Inflammatory macrophage treated with lipopolysaccharide for 1 hour (primary cell): ENCODE data around the gene PPP6R2.

Experiments
- DNase-seq, 2 donors: peaks; one replicate each; pipeline ENCODE4 v3.0.0-alpha.2; 2020 to 2022

Gene PPP6R2

GRCh38 chr22:50471197-50471847, 128.2 kb downstream of the PPP6R2 start:
- DNase-seq, result no peak

GRCh38 chr22:50471962-50472361, 128.8 kb downstream of the PPP6R2 start:
- no peak for DNase-seq

DNA sequence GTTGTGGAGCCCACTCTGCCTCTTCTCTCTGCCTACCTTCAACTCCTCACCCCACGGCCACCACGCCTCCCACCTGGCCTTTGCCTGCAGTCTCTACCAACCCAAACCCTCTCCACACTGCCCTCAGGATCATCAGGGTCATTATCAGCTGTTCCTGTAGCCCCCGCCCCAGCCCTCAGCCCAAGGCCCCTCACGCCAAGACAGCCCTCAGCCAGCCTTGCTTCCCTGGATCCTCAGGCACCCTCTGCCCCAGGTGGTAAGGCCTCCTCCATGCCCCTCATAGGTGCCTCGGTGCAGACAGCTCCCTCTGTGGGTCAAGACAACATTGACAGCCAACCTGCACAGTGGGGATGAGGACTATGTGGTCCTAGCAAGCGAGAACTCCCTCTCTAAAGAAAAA, 130.0 kb downstream of the PPP6R2 start:
- DNase-seq, result no peak

DNA sequence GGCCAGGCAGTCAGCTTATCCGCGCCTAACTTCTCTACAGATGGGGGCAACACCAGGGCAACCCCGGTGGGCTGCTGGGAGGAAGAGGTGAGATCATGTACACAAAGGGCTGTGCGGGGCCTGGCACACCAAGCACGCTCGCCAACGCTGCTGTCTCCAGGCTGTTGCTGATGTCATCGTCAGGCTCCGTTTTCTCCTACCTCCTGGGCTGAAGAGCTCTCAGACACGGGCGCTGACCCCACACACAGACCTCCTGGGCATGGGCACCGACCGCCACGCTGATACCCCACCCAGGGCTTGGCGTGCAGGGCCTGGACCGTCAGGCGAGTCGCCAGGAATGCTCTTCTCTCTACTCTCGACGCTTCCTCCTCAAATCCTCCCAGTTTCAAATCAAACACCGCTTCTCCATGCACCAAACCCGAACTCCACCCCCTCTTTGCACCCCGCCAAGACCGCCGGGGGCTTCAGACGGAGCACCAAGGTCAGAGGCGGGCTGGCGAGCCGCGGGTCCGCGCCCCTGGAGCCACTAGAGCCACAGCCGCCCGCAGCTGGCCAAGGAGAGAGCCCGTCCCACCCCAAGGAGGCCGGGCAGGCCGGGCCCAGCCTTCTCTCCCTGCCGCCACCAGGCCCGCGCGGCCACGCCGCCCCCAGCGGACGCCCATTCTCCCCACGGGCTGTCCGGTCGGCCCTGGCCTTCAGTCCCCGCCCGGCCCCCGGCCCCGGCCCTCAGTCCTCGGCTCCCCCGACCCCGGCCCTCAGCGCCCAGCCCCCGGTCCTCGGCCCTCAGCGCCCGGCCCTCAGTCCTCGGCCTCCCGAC, 130.9 kb downstream of the PPP6R2 start:
- DNase-seq, result peak in 1 of 2 donors; percentile 37

- peak; percentile 83 to 93 for DNase-seq
These were observed 131.9 kb downstream of the PPP6R2 start, which contains the start of gene SBF1 for GRCh38 chr22:50474710-50475651. Gene SBF1 (minus strand): TSS chr22:50475035. CDS start chr22:50474840, 195 bp downstream.

- no peak for DNase-seq
These were observed 132.5 kb downstream of the PPP6R2 start for GRCh38 chr22:50475652-50476002.

DNA sequence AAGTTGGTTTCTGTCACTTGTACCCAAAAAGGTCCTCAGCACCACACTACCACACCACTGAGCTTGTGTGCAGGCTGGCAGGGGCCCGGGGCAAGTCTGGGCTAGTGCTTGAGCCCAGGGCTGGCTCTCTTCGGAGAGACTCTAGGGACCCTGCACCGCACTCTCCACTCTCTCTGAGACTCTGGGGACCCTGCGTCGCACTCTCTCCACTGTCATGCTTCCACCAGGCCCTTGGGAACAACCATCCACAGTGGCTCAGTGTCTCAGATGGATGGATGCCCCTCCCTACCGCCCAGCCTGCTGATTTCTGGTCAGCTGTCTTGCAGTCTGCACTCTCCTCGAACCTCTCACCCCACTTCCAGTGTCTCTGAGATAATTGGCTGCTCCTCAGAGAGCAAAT, 133.7 kb downstream of the PPP6R2 start:
- DNase-seq, result no peak

- DNase-seq, result no peak
These were observed 134.8 kb downstream of the PPP6R2 start for GRCh38 chr22:50477923-50478322.

DNA sequence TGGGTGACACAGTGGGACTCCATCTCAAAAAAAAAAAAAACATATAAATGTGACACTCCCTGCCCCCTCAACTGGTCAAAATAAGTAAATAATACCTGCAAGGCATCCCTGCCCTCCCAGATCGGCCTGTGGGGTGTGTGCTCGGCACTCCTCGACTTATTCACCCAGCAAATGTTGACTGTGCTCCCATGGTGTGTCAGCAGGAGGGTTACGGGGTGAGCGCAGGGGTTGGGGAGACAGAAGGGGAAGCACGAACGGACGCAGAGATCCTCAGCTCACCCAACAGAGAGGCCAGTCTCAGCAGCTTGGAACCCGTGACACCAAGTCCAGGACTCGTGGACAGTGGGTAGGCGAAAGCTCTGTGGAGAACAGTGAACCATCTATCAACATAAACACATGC, 136.6 kb downstream of the PPP6R2 start:
- peak in 1 of 2 donors; percentile 30 for DNase-seq

GRCh38 chr22:50481045-50481439, 137.9 kb downstream of the PPP6R2 start:
- DNase-seq, result no peak

GRCh38 chr22:50481440-50482106, 138.4 kb downstream of the PPP6R2 start, which contains the start of gene ADM2:
Gene ADM2 (plus strand): TSS chr22:50481543. CDS start chr22:50481848, 305 bp downstream.
- DNase-seq, result no peak

DNA sequence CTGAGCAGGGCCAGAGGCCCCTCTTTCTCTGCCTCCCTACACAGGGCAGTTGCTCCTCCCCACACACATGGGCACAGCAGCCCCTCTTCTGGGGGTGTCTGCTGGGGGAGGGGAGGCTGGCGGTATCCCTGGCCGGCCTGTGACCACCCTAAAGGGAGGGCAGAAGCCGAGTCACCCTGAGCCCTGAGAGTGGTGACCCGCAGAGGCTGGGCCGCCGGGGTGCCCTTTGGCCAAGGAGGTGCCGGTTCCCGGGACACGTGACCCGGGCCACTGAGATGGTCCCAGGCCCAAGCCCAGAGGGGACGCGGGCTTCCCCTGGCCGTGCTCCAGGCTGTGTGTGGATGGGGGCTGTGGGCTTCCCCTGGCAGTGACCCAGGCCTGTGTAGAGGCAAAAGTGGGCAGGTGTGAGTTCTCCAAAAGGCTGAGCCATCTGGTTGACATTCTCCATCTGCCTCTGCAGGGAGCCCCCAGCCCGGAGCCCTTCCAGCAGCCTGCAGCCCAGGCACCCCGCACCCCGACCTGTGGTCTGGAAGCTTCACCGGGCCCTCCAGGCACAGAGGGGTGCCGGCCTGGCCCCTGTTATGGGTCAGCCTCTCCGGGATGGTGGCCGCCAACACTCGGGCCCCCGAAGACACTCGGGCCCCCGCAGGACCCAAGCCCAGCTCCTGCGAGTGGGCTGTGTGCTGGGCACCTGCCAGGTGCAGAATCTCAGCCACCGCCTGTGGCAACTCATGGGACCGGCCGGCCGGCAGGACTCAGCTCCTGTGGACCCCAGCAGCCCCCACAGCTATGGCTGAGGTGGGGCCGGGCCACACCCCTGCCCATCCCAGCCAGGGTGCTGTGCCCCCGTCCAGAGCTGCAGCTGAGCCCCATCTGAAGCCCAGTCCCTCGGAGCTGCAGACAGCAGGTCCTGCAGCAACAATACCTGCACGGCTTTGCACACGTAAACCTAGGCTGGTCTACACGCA, 139.3 kb downstream of the PPP6R2 start:
- DNase-seq, result no peak

DNA sequence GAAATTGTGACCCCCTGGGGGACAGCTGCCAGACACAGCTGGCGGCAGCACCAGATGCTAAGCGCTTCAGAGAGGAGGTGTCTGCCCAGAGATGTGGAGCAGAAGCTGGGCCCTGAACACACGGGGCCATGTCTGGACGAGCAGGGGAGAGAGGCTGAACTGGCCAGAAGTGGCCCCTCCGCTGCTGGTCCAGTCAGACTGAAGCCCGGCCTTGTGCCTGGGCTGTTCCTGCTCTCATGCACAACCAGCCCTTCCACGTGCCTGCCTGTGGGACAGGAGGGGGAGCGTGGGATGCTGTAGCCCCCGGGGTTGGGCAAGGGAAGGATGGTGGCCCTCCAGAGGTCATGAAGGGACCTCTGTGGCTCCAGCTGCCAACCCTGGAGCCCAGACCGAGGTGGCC, 140.0 kb downstream of the PPP6R2 start:
- DNase-seq, result no peak

- no peak for DNase-seq
These were observed 140.4 kb downstream of the PPP6R2 start for GRCh38 chr22:50483556-50483955.

DNA sequence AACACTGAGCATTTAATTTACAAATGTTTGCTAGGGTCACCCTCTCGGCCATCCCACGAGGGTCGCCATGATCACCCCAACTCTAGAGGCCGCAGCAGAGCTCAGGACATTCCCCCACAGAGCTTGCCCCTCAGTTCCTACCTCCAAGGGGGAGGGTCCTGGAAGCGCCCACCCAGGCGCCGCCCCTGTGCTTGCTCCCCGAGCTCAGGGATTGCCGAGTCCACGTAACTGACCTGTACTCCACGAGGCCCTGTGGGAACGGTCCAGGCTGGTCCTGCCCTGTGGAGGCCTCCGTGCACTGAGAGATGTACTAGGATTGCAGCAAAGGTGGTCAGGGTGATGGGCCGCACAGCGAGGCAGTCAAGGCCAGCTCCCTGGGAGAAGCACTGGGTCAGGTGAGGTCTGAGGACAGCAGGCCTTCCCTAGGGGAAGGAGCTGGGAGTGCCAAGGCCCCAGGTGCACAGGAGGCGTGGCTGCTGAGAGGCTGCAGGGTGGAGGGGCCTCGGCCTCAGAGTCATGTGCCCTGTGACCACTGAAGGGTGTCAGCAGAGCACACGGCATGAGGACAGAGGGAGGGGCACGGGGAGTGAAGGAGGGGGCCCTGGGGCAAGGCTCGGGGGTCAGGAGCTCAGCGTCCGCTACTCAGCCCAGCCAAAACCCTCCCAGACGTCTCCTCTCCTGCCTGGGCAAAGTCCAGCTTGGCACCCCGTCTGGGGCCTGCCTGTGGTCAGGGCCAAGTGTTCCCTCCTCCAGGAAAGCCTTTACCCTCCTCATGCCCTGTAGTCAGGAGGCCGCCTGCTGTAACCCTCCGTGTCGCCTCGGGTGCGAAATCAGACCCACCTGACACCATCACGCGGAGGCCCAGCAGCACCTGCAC, 141.1 kb downstream of the PPP6R2 start:
- DNase-seq, result no peak

- DNase-seq, result no peak
These were observed 142.3 kb downstream of the PPP6R2 start for GRCh38 chr22:50485221-50486131.

GRCh38 chr22:50486561-50487289, 143.6 kb downstream of the PPP6R2 start, which contains the start of gene MIOX:
Gene MIOX (plus strand): TSS chr22:50486859. CDS start chr22:50486898, 39 bp downstream.
- DNase-seq, result no peak

DNA sequence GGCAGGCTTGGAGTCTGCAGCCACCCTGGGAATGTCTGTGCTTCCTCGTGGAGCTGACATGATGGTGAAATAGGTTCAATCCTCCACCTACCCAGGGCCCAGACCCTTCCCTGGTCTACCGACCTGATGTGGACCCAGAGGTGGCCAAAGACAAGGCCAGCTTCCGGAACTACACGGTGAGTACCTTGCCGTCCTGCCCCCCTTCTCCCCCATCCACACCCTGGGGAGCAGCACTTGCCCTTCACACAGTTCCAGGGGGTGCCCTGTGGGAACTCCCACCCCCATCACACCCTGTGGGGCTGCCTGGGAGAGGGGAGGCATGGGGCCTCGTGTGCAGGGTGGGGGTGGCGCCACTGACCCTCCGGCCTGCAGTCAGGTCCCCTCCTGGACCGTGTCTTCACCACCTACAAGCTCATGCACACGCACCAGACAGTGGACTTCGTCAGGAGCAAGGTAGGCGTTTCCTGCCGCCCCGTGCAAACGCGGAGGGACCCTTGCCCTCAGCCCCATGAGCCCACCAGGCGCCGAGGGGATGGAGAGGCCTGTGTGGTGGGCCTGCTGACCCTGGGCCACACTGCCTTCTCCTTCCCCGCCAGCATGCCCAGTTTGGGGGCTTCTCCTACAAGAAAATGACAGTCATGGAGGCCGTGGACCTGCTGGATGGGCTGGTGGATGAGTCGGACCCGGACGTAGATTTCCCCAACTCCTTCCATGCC, 144.3 kb downstream of the PPP6R2 start:
- no peak for DNase-seq
